ENCODE measurements around the gene RARG. TPM values are rescaled to one million over a fixed set of nuclear protein-coding genes. Genes with fewer than 3 reads are reported as not detected.
A peak's percentile ranks its signal among the peaks of the same experiment; 100 is the strongest.

Gene RARG
- polyA plus RNA-seq, 3 donors: 1.8 to 14.6 (median 2.3) TPM

- H3K27ac Mint-ChIP-seq: peak overlapping the region in 2 of 7 donors; percentile 18 to 40
Measured at GRCh38 chr12:53171725-53172329, 60.2 kb downstream of the RARG start.

More at GRCh38 chr12:53171725-53172329, 60.2 kb downstream of the RARG start:
- no peak overlapping the region for H3K4me2 ChIP-seq (replicated peaks; ENCODE audit: extremely low read depth, low read length, poor library complexity, severe bottlenecking)
- peaks cover 39% of the 10 kb centered on the region in 2 donors for H3K36me3 Mint-ChIP-seq
- WGBS (ENCODE audit: insufficient coverage): 90% methylated on average over 5 of the region's 10 CpGs
- no peaks in the 10 kb centered on the region for H3K9me3 Mint-ChIP-seq
- peaks cover 6 to 31% of the 10 kb centered on the region in 2 donors for H3K36me3 ChIP-seq (replicated peaks in 1 of 2; ENCODE audit: control insufficient read depth in 1 of 2, insufficient read depth in 2 of 2, low read length in 2 of 2)
- no peak for TF ChIP-seq CTCF (IDR thresholded peaks at IDR 0.05)
- H3K4me1 ChIP-seq (ENCODE audit: control insufficient read depth in 1 of 2, insufficient read depth in 2 of 2, low read length in 2 of 2): no peaks in the 10 kb centered on the region
- H3K27ac ChIP-seq (ENCODE audit: low read depth in 1 of 2, low read length in 2 of 2): no peak overlapping the region
- no peak overlapping the region for H3K9ac ChIP-seq (ENCODE audit: insufficient read depth, low read length, poor library complexity, severe bottlenecking)
- peaks cover 0 to 1% (median 0%) of the 10 kb centered on the region in 3 donors for H3K27me3 Mint-ChIP-seq (ENCODE audit: low read depth in 3 of 3)
- H3K4me3 ChIP-seq (replicated peaks in 1 of 3; ENCODE audit: low read depth in 2 of 3, low read length in 3 of 3): no peak overlapping the region
- peaks cover 4% of the 10 kb centered on the region for H3K4me1 Mint-ChIP-seq
- H4K20me1 ChIP-seq (ENCODE audit: insufficient read depth, low read length): no peaks in the 10 kb centered on the region
- H3K27me3 ChIP-seq (ENCODE audit: control insufficient read depth in 2 of 2, insufficient read depth in 2 of 2, low read length in 2 of 2): no peaks in the 10 kb centered on the region
- intact Hi-C loops (cut with micrococcal nuclease): no loop called here
- H3K4me3 Mint-ChIP-seq: no peak overlapping the region
- H3K79me2 ChIP-seq (ENCODE audit: insufficient read depth, low read length): no peaks in the 10 kb centered on the region
- DNase-seq: no peak
- H2AFZ ChIP-seq (ENCODE audit: insufficient read depth, low read depth, low read length, poor library complexity, severe bottlenecking): no peak overlapping the region
- no peaks in the 10 kb centered on the region for H3K9me3 ChIP-seq (replicated peaks in 1 of 2; ENCODE audit: control insufficient read depth in 1 of 2, insufficient read depth in 1 of 2, low read length in 2 of 2)

Measured in CD14-positive monocyte (primary cell).